ENCODE data around the gene CACNB4. TPM values are rescaled to one million over a fixed set of nuclear protein-coding genes. Genes with fewer than 3 reads are reported as not detected.

CACNB4 gene
- total RNA-seq, 1 experiment from 2014 or later = 1.7 TPM

DNA sequence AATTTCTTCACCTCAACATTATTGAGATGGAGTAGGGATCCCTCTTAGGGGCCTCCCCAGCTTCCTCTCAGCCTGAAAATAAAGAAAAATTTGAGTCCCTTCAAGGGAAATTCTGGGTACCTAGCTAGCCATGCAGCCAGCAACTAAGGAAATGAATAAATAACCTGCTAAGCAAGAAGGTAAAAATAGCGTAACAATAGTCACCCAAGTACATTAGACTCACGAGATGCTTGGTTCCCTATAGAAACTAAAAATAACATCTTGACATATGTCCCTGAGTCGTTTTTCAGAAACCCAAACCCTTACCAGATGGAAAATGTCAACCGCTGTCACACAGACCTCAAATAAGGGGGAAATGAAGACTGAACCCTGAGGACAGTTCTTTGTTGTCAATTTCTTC lies 51.9 kb downstream of the CACNB4 start:
- ATAC-seq = no peak
- intact Hi-C loops (cut with micrococcal nuclease; ENCODE audit: unreplicated experiment) (loop anchor here (10.0 kb wide), 1 partner anchor 278 kb away; no protein-coding TSS in a partner anchor), in situ Hi-C loops (cut with HindIII; ENCODE audit: low pct_unique_long_range_greater_than_20kb, low sequenced_read_pairs) (no loop called here)

DNA sequence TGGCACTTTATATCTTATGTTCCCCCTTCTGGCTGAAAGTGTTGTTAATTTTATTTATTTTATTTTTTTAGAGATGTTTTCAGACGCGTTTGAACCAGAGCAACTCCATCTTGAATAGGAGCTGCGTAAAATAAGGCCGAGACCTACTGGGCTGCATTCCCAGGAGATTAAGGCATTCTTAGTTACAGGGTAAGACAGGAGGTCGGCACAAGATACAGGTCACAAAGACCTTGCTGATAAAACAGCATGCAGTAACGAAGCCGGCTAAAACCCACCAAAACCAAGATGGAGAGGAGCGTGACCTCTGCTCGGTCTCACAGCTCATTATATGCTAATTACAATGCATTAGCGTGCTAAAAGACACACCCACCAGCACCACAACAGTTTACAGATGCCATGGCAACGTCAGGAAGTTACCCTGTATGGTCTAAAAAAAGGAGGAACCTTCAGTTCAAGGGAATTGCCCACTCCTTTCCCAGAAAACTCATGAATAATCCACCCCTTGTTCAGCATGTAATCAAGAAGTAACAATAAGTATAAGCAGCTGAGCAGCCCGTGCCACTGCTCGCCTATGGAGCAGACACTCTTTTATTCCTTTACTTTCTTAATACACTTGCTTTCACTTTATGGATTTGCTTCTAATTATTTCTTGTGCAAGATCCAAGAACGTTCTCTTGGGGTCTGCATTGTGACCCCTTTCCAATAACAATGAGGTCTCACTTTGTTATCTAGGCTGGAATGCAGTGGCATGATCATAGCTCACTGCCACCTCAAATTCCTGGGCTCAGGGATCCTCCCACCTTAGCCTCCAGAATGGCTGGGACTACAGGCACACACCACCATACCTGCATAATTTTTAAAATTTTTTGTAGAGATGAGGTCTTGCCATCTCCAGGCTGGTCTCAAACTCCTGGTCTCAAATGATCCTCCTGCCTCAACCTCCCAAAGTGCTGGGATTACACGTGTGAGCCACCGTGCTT lies 55.9 kb downstream of the CACNB4 start:
- in situ Hi-C loops (cut with HindIII; ENCODE audit: low pct_unique_long_range_greater_than_20kb, low sequenced_read_pairs) = no loop called here
- Histone ChIP-seq H3K9me3 (ENCODE audit: control insufficient read depth, insufficient read depth, low read depth, low read length) (no peaks in the 10 kb centered on the region), H3K4me3 (ENCODE audit: low read depth in 2 of 2, low read length in 2 of 2) (no peak overlapping the region), H3K36me3 (ENCODE audit: control insufficient read depth, insufficient read depth, low read length) (no peaks in the 10 kb centered on the region), H3K27me3 (ENCODE audit: control insufficient read depth, insufficient read depth, low read length) (no peaks in the 10 kb centered on the region), H3K27ac (ENCODE audit: low read length) (no peak overlapping the region), H3K4me1 (ENCODE audit: control insufficient read depth, insufficient read depth, low read length) (no peaks in the 10 kb centered on the region)
- ChIA-PET POLR2A (no interaction called here), CTCF (interaction anchor here (0.6 kb wide), 1 partner anchor 1563 kb away, joined by 7 read pairs; no protein-coding TSS in a partner anchor)
- intact Hi-C loops (cut with micrococcal nuclease; ENCODE audit: unreplicated experiment) = loop anchor here (10.0 kb wide), 1 partner anchor 282 kb away; no protein-coding TSS in a partner anchor
- BruUV-seq (replicated peaks) = no TSS peak
- TF ChIP-seq, protein P1, sequence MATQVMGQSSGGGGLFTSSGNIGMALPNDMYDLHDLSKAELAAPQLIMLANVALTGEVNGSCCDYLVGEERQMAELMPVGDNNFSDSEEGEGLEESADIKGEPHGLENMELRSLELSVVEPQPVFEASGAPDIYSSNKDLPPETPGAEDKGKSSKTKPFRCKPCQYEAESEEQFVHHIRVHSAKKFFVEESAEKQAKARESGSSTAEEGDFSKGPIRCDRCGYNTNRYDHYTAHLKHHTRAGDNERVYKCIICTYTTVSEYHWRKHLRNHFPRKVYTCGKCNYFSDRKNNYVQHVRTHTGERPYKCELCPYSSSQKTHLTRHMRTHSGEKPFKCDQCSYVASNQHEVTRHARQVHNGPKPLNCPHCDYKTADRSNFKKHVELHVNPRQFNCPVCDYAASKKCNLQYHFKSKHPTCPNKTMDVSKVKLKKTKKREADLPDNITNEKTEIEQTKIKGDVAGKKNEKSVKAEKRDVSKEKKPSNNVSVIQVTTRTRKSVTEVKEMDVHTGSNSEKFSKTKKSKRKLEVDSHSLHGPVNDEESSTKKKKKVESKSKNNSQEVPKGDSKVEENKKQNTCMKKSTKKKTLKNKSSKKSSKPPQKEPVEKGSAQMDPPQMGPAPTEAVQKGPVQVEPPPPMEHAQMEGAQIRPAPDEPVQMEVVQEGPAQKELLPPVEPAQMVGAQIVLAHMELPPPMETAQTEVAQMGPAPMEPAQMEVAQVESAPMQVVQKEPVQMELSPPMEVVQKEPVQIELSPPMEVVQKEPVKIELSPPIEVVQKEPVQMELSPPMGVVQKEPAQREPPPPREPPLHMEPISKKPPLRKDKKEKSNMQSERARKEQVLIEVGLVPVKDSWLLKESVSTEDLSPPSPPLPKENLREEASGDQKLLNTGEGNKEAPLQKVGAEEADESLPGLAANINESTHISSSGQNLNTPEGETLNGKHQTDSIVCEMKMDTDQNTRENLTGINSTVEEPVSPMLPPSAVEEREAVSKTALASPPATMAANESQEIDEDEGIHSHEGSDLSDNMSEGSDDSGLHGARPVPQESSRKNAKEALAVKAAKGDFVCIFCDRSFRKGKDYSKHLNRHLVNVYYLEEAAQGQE (IDR thresholded peaks at IDR 0.05; ENCODE audit: insufficient read depth in 1 of 2, low read depth in 2 of 2, low read length in 1 of 2) = no peak
- TF ChIP-seq TCF7L2 (IDR thresholded peaks at IDR 0.05; ENCODE audit: low read depth, low read length) (no peak), SIN3A (IDR thresholded peaks at IDR 0.05; ENCODE audit: borderline replicate concordance, insufficient read depth, low read depth, low read length) (no peak), POLR2AphosphoS5 (IDR thresholded peaks at IDR 0.05; ENCODE audit: low read depth, low read length) (no peak)
- TF ChIP-seq, protein P2, sequence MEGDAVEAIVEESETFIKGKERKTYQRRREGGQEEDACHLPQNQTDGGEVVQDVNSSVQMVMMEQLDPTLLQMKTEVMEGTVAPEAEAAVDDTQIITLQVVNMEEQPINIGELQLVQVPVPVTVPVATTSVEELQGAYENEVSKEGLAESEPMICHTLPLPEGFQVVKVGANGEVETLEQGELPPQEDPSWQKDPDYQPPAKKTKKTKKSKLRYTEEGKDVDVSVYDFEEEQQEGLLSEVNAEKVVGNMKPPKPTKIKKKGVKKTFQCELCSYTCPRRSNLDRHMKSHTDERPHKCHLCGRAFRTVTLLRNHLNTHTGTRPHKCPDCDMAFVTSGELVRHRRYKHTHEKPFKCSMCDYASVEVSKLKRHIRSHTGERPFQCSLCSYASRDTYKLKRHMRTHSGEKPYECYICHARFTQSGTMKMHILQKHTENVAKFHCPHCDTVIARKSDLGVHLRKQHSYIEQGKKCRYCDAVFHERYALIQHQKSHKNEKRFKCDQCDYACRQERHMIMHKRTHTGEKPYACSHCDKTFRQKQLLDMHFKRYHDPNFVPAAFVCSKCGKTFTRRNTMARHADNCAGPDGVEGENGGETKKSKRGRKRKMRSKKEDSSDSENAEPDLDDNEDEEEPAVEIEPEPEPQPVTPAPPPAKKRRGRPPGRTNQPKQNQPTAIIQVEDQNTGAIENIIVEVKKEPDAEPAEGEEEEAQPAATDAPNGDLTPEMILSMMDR (IDR thresholded peaks at IDR 0.05) = no peak
- no peak for DNase-seq (ENCODE audit: low read depth, low spot score)
- no peak for ATAC-seq

More for the DNA sequence above, 51.9 kb downstream of the CACNB4 start:
- Histone ChIP-seq H3K27me3 (ENCODE audit: control insufficient read depth, insufficient read depth, low read length) (no peaks in the 10 kb centered on the region), H3K9me3 (ENCODE audit: control insufficient read depth, insufficient read depth, low read depth, low read length) (no peaks in the 10 kb centered on the region), H3K27ac (ENCODE audit: low read length) (no peak overlapping the region), H3K36me3 (ENCODE audit: control insufficient read depth, insufficient read depth, low read length) (no peaks in the 10 kb centered on the region), H3K4me1 (ENCODE audit: control insufficient read depth, insufficient read depth, low read length) (no peaks in the 10 kb centered on the region), H3K4me3 (ENCODE audit: low read depth in 2 of 2, low read length in 2 of 2) (no peak overlapping the region)
- ChIA-PET CTCF (no interaction called here), POLR2A (no interaction called here)
- BruUV-seq (replicated peaks) = no TSS peak
- TF ChIP-seq TCF7L2 (IDR thresholded peaks at IDR 0.05; ENCODE audit: low read depth, low read length) (no peak), SIN3A (IDR thresholded peaks at IDR 0.05; ENCODE audit: borderline replicate concordance, insufficient read depth, low read depth, low read length) (no peak), POLR2AphosphoS5 (IDR thresholded peaks at IDR 0.05; ENCODE audit: low read depth, low read length) (no peak)
- TF ChIP-seq, protein P1 (IDR thresholded peaks at IDR 0.05; ENCODE audit: insufficient read depth in 1 of 2, low read depth in 2 of 2, low read length in 1 of 2) = no peak
- TF ChIP-seq, protein P2 (IDR thresholded peaks at IDR 0.05) = no peak
- no peak for DNase-seq (ENCODE audit: low read depth, low spot score)

Measured in Panc1 (cell line).